HG03460 (cell line): ENCODE results near the gene LRRC27.
"Not testable (repeated sequence)": the region's sequence is repeated elsewhere in the genome, so short reads cannot be mapped to it uniquely, and the experiment has no call there.

ENCODE experiments used
- ATAC-seq: cut with Tn5 transposase; IDR thresholded peaks from one replicate; pipeline ENCODE4 v1.9.1; 2021; ENCODE audit not compliant: unreplicated experiment

The LRRC27 gene

DNA sequence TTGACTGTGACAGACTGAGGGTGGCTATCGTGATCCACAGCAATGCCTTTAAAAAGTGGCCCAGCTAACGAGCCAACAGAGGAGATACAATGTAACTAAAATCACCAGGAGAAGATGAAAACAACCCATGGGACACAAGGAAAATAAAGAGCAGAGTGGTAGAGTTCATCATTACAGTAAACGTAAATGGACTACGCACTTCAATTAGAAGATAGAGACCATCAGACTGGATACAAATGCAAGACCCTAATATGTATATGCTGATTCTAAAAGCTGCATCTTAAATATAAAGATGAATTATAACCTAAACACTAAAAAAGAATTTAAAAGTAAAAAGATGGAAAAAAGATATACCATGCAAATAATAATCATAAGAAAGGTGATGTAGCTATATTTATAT is 17.7 kb upstream of the LRRC27 start:
- no peak for ATAC-seq

DNA sequence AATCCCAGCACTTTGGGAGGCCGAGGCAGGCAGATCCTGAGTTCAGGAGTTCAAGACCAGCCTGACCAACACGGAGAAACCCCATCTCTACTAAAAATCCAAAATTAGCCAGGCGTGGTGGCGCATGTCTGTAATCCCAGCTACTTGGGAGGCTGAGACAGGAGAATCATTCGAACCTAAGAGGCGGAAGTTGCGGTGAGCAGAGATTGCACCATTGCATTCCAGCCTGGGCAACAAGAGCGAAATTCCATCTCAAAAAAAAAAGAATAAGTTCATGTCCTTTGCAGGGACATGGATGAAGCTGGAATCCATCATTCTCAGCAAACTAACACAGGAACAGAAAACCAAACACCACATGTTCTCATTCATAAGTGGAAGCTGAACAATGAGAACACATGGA is 17.1 kb upstream of the LRRC27 start:
- not testable (repeated sequence) for ATAC-seq

DNA sequence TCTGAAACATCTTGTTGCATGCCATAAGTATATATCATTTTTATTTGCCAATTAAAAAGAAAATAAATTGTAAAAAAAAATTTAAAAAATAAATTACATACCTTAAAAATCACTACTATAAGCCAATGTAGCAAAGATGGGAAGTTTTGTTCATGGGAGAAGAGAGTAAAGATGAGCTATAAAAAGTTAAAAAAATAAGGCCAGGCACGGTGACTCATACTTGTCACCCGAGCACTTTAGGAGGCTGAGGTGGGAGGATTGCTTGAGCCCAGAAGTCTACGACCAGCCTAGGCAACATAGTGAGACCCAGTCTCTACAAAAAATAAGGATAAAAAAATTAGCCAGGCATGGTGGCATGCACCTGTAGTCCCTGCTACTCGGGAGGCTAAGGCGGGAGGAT is 15.9 kb upstream of the LRRC27 start:
- ATAC-seq: no peak

DNA sequence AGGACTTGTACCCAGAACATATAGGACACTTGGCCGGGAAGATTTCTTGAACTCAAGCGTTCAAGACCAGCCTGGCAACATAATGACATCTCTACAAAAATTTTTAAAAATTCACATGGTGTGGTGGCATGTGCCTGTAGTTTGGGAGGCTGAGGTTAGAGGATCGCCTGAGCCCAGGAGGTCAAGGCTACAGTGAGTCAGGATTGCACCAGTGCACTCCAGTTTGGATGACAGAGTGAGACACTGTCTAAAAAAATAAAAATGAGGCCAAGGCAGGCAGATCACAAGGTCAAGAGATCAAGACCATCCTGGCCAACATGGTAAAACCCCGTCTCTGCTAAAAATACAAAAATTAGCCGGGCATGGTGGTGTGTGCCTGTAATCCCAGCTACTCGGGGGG is 14.5 kb upstream of the LRRC27 start:
- ATAC-seq: not testable (repeated sequence)

DNA sequence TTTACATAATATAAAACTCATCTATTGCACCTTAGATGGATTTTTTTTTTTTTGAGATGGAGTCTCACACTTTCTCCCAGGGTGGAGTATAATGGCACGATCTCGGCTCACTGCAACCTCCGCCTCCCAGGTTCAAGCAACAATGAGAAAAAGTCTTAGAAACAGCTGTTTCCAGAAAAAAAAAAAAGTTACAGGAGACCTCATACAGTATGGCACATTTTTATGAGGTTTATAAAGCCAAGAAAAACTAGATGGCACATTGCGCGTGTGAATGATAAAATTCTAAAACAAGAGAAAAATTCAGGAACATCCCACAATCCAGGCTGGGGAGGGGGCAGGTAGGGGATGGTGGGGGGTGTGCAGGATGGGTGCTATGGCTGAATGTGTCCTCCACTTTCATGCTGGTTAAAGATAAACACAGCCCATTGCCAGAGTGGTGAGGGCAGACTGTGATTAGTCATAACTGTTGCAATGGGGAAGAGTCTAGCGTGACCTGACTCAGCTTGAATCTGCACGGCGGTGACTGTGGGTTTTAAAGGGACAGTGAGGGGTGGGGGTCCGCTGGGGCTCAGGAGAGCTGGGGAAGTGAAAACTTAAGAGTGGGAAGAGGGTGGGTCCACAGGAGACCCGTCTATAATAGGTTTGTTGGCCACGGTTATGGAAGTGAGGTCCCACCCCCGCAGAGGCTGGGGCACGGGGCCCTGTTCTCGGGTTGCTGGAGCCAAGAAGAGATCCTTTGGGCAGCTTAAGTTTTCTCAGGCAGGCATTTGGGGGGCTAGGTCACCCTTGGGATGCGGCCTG is 11.9 kb upstream of the LRRC27 start:
- peak; percentile 100 for ATAC-seq

DNA sequence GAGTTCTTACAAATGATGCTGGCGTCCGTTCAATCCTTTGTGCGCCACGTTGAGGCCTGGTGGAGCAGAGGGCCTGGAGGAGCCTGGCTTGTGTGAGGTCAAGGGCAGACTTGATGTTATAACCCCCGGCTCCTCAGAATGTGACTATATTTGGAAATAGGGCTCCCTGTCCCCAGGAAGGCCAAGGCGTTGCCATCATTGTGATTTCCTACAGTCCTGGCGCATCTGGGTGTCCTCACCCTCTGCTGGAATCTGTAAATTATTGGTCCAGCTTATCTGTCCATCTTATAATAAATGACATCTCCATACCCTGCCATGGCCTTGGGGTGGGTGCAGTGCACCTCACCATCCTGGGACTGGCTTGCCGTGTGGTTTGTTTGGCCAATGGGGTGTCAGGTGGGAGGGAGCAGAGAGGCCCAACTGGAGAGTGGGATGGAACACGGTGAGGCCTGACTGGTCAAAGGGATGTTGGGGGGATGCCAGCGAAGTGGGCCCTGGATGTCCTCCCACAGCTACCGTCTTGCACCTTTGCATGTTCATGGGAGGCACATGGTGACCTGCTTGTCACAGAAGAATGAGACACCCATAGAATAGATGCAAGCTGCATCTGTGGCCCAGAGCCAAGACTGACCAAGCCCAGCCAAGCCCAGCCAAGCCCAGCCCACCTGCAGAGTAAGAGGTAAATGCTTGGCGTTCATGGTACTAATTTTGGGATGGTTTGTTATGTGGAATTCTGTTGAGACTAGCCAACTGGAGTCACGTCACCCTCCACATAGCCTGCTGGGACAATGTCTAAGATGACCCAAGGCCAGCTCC is 11.1 kb upstream of the LRRC27 start:
- ATAC-seq: peak; percentile 4

DNA sequence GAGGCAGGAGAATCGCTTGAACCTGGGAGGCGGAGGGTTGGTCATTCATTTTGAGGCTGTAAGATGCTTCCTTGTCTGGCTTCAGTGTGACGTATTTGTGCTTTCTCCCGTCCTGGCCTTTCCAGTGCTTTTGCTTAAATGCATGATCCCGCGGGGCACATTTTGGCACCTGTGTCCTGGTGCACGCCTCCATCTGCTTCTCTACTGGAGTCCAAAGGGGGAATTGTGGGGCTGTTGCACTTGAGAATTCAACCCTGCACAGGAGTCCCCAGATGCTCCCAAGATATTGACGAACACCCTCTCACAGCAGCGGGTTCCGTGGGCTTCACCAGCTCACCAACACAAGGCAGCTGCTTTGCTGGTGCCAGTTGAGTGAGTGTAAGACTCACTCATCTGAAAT is 10.3 kb upstream of the LRRC27 start:
- no peak for ATAC-seq

DNA sequence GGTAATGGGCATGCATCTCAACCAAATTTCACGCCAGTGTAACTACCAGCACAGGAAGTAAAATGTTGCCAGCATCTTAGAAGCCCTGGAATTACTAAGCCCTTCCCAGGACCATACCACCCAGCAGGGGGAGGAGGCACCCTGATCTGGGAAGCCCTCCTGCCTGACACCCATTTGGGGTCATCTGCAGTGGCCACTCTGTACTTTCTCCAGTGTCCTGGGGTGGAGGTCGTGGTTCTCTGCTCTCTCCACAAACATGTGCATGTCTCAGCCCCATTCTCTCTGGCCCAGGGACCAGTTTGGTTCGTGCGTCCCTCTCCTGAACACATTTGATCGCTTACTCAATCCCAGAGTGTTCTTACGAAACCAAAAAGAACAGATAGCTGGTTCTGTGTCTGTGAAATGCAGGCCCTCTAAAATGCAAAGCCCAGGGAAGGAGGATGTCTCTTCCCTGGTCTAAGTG is 9.4 kb upstream of the LRRC27 start:
- ATAC-seq: no peak

DNA sequence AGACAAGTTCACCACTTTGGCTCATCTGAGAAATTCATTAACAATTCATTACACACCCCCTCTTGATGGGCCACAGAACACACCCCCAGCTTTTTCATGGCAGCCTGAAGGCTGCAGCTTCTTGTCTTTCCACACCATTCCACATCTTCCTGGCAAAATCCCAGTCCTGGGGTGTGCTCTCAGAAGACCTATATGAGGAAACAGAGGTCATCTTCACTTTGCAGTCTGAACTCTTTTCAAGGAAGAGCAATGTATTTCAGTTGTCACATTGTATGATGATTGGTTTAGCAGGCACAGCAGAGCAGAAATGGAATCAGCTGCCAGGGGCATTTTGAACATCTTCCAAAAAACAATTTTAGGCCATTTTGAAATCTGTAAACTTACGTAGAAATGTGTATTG is 7.8 kb upstream of the LRRC27 start:
- ATAC-seq: no peak

DNA sequence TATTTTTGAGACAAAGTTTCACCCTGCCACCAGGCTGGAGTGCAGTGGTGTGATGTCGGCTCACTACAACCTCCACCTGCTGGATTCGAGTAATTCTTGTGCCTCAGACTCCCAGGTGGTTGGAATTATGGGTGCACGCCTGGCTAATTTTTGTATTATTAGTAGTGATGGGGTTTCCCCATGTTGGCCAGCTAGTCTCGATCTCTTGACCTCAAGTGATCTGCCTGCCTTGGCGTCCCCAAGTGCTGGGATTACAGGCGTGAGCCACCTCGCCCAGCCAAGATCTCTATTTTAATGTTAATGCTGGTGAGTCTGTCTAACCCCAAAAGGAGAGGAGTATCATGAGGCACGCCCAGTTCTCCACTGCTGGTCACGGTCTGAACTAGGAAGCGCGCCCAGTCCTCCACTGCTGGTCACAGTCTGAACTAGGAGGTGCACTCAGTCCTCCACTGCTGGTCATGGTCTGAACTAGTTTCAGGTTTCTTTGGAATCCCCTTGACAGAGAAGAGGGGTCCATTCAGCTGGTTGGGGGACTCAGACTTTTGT is 5.6 kb upstream of the LRRC27 start:
- no peak for ATAC-seq

DNA sequence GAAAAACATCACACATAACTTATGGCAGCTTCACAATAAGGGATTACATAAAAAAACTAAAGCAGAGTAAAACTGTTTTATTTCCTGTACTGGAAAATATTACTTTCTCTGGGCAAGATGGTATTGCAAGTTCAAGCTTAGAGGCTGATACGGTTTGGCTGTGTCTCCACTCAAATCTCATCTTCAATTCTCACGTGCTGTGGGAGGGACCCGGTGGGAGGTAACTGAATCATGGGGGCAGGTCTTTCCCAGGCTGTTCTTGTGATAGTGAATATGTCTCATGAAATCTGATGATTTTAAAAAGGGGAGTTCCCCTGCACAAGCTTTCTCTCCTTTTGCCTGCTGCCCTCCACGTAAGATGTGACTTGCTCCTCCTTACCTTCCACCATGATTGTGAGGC is 5.1 kb upstream of the LRRC27 start:
- ATAC-seq: no peak

DNA sequence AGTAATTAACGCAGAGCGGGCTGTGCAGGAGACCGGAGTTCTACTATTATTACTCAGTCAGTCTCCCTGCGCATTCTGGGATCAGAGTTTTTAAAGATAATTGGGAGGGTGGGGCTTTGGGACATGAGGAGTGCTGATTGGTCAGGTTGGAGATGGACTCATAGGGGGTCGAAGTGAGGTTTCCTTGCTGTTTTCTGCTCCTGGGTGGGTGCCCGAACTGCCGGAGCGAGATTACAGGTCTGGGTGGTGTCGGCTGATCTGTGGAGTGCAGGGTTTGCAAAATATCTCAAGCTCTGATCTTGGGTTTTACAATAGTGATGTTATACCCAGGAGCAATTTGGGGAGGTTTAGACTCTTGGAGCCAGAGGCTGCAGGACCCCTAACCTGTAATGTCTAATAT is 3.9 kb upstream of the LRRC27 start:
- no peak for ATAC-seq

DNA sequence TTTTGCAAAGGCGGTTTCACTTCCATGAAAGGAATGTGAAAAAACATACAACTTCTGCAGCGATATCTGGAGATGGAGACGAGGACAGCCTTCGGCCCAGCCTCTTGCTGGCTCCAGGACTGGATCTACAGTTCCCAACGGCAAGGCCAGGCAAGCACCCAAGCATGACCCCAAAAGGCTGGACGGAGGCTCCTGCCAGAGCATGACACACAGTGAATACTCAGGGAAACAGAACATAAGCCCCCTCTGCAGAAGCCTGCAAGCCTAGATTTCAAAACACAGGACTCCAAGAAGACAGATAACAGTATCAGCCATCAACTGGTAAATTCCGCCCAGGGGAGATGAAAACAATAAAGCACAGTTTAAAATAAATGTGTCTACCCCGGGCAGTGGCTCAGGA is 3.3 kb upstream of the LRRC27 start:
- ATAC-seq: no peak

DNA sequence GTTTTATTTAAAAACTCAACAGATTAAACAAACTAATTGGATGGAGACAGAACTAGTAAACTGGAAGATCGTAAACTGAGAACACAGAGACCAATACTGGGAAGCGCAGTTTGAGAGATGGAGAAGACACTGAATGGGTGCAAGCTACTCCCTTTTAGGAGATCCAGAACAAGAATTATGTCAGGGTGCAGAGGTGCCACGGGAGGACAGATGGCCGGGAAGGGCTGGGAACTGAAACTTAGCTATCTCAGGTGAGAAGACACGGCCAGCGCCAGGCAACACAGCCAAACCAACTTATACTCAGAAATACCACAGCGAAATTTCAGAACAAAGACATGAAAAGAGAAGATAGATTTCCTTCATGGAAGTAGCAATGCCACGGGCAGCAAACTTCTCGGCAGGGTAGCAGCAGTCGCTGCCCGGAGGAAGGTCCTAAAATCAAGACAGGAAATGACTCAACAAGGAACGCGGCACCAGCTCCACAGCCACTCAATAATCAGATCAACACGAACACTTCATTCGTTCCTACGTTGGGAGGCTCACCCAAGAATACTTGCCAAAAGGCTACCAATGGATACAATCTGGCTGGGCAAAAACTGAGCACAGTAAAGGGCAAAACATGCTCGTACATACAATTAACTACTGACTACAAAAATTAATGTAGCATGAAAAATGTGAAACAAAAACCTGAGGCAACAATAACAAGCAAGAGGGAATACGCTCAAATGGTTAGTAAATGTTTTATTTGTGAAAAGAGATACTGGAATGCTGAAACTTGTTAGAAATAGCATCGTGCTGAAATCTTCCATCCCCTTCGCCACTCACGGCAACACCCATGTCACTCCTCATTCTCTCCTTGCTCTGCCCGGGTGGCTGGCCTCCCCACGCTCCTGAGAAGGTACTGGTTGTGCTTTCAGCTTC is 2.2 kb upstream of the LRRC27 start:
- ATAC-seq: no peak

DNA sequence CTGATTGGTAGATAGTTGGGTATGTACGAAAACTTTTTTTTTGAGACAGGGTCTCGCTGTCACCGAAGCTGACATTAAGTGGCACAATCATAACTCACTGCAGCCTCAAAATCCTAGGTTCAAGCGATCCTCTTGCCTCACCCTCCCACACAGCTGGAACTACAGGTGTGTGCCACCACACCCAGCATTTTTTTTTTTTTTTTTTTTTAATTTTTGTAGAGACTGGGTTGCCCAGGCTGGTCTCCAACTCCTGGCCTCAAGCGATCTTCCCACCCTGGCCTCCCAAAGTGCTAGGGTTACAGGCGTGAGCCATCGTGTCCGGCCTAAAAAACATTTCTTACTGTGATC is 1.5 kb upstream of the LRRC27 start:
- no peak for ATAC-seq

DNA sequence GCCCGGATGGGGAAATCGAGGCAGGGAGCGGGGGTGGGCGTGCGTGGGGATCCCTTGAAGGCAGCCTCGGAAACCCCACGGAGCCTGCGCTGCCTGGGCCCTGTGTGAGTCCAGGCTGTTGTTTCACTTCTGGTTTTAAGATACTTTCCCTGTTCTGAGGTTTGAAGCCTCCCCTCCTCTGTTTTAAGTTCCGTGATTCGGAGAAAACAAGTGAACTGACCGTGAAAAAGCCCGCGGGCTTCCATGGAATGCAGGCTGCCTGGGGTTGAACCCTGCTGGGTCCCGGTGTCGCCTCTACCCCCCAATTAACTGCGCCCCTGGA is 401 bp downstream of the LRRC27 start:
- peak; percentile 42 for ATAC-seq

DNA sequence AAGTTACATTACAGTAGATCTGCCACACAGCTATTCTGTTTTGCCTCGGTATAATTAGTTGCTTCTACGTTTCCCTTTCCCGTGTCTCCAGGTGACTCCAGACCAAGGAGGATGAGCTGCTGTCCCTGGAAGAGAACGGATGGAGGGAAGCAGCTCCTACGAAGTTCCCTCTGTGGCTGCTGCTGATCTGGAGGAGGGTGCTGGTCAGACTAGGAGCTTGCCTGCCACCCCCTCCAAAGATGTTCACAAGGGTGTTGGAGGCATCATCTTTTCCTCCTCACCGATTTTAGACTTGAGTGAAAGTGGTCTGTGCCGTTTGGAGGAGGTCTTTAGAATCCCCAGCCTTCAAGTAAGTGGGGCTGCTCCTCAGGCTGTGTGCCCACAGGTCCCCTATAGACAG is 1.4 kb downstream of the LRRC27 start:
- no peak for ATAC-seq

DNA sequence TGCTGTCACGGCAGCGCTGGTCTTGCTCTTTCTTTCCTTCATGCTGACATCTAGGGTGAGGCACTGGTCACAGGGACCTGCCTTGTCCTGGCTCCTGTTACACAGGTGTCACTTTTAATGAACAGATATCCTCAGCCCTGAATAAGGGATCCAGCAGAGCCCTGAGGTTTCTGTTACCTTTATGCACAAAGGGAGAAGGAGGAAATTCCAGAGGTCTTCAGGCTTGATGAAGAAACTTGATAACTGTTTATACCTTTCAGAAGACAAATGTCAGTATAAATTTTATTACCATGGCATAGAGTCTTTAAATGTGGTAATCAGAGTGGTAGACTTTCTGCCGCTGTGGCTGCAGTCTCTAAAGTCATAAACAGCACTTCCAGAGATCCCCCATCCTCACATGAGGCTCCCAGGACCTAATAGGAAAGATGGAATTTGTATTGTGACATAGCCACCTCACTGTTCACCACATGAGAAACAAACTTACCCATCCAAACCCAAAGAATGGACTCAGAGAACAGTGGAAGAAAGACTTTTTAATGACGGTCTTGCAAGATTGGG is 2.7 kb downstream of the LRRC27 start:
- ATAC-seq: no peak

DNA sequence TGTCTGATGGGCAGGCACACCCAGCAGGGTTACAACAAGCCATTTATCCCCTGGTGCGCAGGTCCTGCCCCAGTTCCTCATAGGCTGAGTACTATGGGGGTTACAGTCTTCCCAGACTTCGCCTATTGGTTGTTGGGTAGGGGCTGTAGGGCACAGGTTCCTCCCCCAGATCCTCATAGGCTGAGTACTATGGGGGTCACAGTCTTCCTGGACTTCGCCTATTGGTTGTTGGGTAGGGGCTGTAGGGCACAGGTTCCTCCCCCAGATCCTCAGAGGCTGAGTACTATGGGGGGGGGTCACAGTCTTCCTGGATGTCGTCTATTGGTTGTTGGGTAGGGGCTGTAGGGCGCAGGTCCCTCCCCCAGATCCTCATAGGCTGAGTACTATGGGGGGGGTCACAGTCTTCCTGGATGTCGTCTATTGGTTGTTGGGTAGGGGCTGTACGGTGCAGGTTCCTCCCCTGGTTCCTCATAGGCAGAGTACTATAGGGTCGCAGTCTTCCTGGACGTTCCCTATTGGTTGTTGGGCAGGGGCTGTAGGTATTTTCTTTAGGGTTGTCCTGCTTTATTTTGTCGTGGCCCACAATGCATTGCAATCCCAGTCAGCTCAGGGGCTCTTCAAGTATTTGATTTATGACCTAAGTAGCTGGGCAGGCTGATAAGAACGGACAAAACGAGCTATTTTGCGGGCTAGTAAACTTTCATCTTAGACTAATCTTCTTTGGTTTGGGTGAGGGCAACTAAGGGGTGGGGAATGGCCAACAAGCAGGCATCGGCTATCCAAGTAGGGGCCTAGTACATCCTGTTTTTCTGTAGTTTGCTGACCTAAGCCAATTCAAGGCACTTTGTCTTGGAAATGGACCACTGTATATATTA is 3.4 kb downstream of the LRRC27 start:
- ATAC-seq: peak; percentile 52
